A549 treated with Hydrocortisone at 1 μM for 4 hours (cell line): ENCODE results near the gene MCRIP1. TPM values are rescaled to one million over a fixed set of nuclear protein-coding genes. Genes with fewer than 3 reads are reported as not detected.

ENCODE experiments used
- total RNA-seq: library from RNA; stranded (reverse); fragments of 200-300 nt; extraction: Qiagen RNA extraction; gene quantifications from 5 replicates; pipeline ENCODE4 v1.2.3, GENCODE V29; 2022

The MCRIP1 gene
- 82.0 to 105 TPM (median 93.6 TPM) in 5 replicates for total RNA-seq

GRCh38 chr17:81833160-81833920 is at the start of gene MCRIP1:
MCRIP1 (minus strand) TSS chr17:81833291; CDS start chr17:81824506, 8,785 bp downstream.

DNA sequence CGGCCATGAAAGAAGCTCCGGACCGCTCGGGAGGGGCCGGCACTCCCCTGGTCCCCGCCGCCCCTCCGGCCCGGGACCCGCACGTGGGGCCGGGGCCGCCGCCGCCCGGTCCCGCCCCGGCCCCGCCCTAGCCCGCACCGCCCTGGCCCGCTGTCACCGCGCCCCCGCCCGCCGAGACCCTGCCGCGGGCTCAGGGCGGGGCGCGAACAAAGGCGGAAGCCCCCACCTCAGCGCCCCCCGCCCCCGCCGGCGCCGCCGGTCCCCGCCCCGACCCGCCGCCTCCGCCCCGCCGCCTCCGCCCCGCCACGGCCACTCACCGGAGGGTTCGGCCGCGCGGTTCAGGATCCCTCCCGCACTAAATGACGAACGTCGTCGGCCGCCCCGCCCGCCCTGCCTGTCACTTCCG is 37.9 kb upstream of the MCRIP1 start, which contains the start of gene ARHGDIA:
Gene ARHGDIA (minus strand): TSS at position 357 of the 406 bp plus-strand sequence. CDS start 1,407 bp downstream, outside the sequence.

GRCh38 chr17:81859906-81860755 is 27.0 kb upstream of the MCRIP1 start, which contains the start of gene P4HB:
P4HB (minus strand) TSS chr17:81860535; CDS start chr17:81860471, 64 bp downstream.

DNA sequence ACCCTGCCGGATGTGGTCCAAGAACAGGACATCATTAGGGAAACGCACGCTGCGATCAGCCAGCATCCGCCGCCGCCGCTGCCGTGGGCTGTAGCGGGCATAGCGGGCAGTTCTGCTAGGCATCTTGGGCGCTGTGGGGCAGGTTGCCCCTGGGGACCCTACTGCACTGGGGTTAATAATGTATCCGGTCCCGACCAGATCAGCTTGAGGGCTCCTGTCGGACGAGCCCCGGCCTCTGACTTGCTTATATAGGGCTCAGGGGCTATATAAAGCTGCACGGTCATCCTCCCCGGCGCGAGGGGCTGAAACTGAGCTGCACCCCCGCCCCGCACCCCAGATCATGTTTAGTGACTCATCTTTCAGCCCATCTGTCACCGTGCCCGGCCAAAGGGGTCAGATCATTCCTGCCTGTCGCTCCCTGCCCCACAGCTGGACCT is 1.8 kb upstream of the MCRIP1 start, which contains the start of gene PPP1R27:
Gene PPP1R27 (minus strand): TSS at position 220 of the 437 bp plus-strand sequence. CDS start 97 bp downstream, at position 123.

GRCh38 chr17:81803728-81804558 is 29.1 kb downstream of the MCRIP1 start, which contains the start of gene GCGR:
GCGR (plus strand) TSS chr17:81804150; CDS start chr17:81809019, 4,869 bp downstream.

Other genes with a start within 250 kb of the MCRIP1 start
- gene NPLOC4, start 196.2 kb downstream of the MCRIP1 start, total RNA-seq = 92.6 to 101 TPM (median 93.6 TPM) in 5 replicates
- 4.4 to 5.6 TPM (median 4.8 TPM) in 5 replicates for gene TSPAN10, start 196.1 kb downstream of the MCRIP1 start, total RNA-seq
- 1.2 to 3.1 TPM (median 2.5 TPM) in 5 replicates for gene PDE6G, start 176.7 kb downstream of the MCRIP1 start, total RNA-seq
- gene OXLD1, start 166.7 kb downstream of the MCRIP1 start, total RNA-seq = 35.7 to 66.2 TPM (median 58.0 TPM) in 5 replicates
- gene CCDC137, start 166.6 kb downstream of the MCRIP1 start, total RNA-seq = 59.6 to 70.3 TPM (median 61.4 TPM) in 5 replicates
- 46.1 to 52.5 TPM (median 49.2 TPM) in 5 replicates for gene ARL16, start 149.5 kb downstream of the MCRIP1 start, total RNA-seq
- gene HGS, start 149.3 kb downstream of the MCRIP1 start, total RNA-seq = 146 to 202 TPM (median 189 TPM) in 5 replicates
- 207 to 319 TPM (median 292 TPM) in 5 replicates for gene MRPL12, start 129.9 kb downstream of the MCRIP1 start, total RNA-seq
- 31.5 to 44.9 TPM (median 40.7 TPM) in 5 replicates for gene SLC25A10, start 121.0 kb downstream of the MCRIP1 start, total RNA-seq
- gene GCGR, start 29.1 kb downstream of the MCRIP1 start, total RNA-seq = 0.08 to 0.47 TPM (median 0.30 TPM) in 5 replicates
- 0.15 to 0.39 TPM (median 0.22 TPM) in 4 of 5 replicates, not detected in the other for gene PPP1R27, start 1.8 kb upstream of the MCRIP1 start, total RNA-seq
- gene P4HB, start 27.2 kb upstream of the MCRIP1 start, total RNA-seq = 666 to 810 TPM (median 679 TPM) in 5 replicates
- 561 to 665 TPM (median 634 TPM) in 5 replicates for gene ARHGDIA, start 38.0 kb upstream of the MCRIP1 start, total RNA-seq
- gene ALYREF, start 58.3 kb upstream of the MCRIP1 start, total RNA-seq = 171 to 247 TPM (median 233 TPM) in 5 replicates
- 179 to 295 TPM (median 289 TPM) in 5 replicates for gene ANAPC11, start 58.4 kb upstream of the MCRIP1 start, total RNA-seq
- 0.36 to 0.59 TPM (median 0.53 TPM) in 5 replicates for gene NPB, start 68.9 kb upstream of the MCRIP1 start, total RNA-seq
- gene PCYT2, start 78.1 kb upstream of the MCRIP1 start, total RNA-seq = 14.4 to 17.4 TPM (median 16.9 TPM) in 5 replicates
- 32.8 to 46.8 TPM (median 42.2 TPM) in 5 replicates for gene SIRT7, start 84.9 kb upstream of the MCRIP1 start, total RNA-seq
- 28.2 to 33.6 TPM (median 29.0 TPM) in 5 replicates for gene MAFG, start 94.4 kb upstream of the MCRIP1 start, total RNA-seq
- 68.6 to 86.8 TPM (median 85.6 TPM) in 5 replicates for gene PYCR1, start 104.0 kb upstream of the MCRIP1 start, total RNA-seq
- not detected in 5 replicates for gene MYADML2, start 113.9 kb upstream of the MCRIP1 start, total RNA-seq
- gene NOTUM, start 127.9 kb upstream of the MCRIP1 start, total RNA-seq = 0.14 to 0.37 TPM (median 0.35 TPM) in 5 replicates
- 20.7 to 30.1 TPM (median 27.2 TPM) in 5 replicates for gene ASPSCR1, start 144.3 kb upstream of the MCRIP1 start, total RNA-seq
- gene CENPX, start 189.6 kb upstream of the MCRIP1 start, total RNA-seq = 123 to 204 TPM (median 184 TPM) in 5 replicates
- gene LRRC45, start 190.0 kb upstream of the MCRIP1 start, total RNA-seq = 11.0 to 15.6 TPM (median 13.4 TPM) in 5 replicates
- 25.9 to 40.2 TPM (median 36.1 TPM) in 5 replicates for gene RAC3, start 198.4 kb upstream of the MCRIP1 start, total RNA-seq
- 61.0 to 102 TPM (median 96.9 TPM) in 5 replicates for gene DCXR, start 204.4 kb upstream of the MCRIP1 start, total RNA-seq
- gene RFNG, start 218.5 kb upstream of the MCRIP1 start, total RNA-seq = 18.5 to 24.7 TPM (median 23.0 TPM) in 5 replicates
- gene GPS1, start 218.6 kb upstream of the MCRIP1 start, total RNA-seq = 114 to 145 TPM (median 137 TPM) in 5 replicates
- 76.1 to 141 TPM (median 135 TPM) in 5 replicates for gene DUS1L, start 232.5 kb upstream of the MCRIP1 start, total RNA-seq